Left colon (tissue), 2 donors: ENCODE data around the gene PDLIM7. TPM values are rescaled to one million over a fixed set of nuclear protein-coding genes. Genes with fewer than 3 reads are reported as not detected.
A peak's percentile ranks its signal among the peaks of the same experiment; 100 is the strongest.

Experiments used
- ATAC-seq: fragments of 200-7000 bp; cut with Tn5 transposase; one replicate; pipeline ENCODE4 v1.9.1; 2020; ENCODE audit warnings: mild to moderate bottlenecking, moderate library complexity
- DNase-seq, 2 donors: peaks; one replicate each; pipeline ENCODE4 v3.0.0-alpha.2; 2020
- intact Hi-C, 2 donors: fragments of 100-400 bp; cut with DNase I in 1 of 2; cut with micrococcal nuclease in 1 of 2; formaldehyde crosslinking; loops; one replicate each; pipeline versions ENCODE4 v1.11.2 to v1.14.0; 2022; cut with DNase I, micrococcal nuclease
- total RNA-seq, 2 donors: library from RNA; stranded (reverse); fragmentation: NEBNext Ultra II Directional; extraction: Animal tissue kit (Norgen Biotek cat#: 25700); gene quantifications; one replicate each; pipeline ENCODE4 v1.2.1, GENCODE V29; 2021
- donor health status: DM: no; HTN: no; CAD: no.
- donor health status: DM: yes; HTN: yes; CAD: no.

The PDLIM7 gene
- total RNA-seq, 2 donors from 2014 or later = 12.1 to 56.5 TPM

GRCh38 chr5:177453852-177454396, 43.5 kb downstream of the PDLIM7 start:
- DNase-seq = peak in 1 of 2 donors; percentile 59
- no peak for ATAC-seq
- intact Hi-C loops = loop anchor here (5.0 kb wide), 3 partner anchors 52 to 137 kb away; partner anchors contain the start of gene PFN3 (in 1 of the 2)

GRCh38 chr5:177452688-177453638, 44.4 kb downstream of the PDLIM7 start:
- intact Hi-C loops = loop anchor here (5.0 kb wide), 3 partner anchors 51 to 136 kb away; partner anchors contain the start of gene PFN3 (in 1 of the 2)

GRCh38 chr5:177450667-177451424, 46.6 kb downstream of the PDLIM7 start:
- intact Hi-C loops = loop anchor here (5.0 kb wide), 3 partner anchors 49 to 134 kb away; partner anchors contain the start of gene PFN3 (in 1 of the 2)

More at GRCh38 chr5:177452688-177453638, 44.4 kb downstream of the PDLIM7 start:
- ATAC-seq = no peak
- no peak for DNase-seq

GRCh38 chr5:177449140-177450061, 48.0 kb downstream of the PDLIM7 start:
- DNase-seq (no peak), ATAC-seq (no peak)
- intact Hi-C loops = loop anchor here (5.0 kb wide), 3 partner anchors 47 to 132 kb away; partner anchors contain the start of gene PFN3 (in 1 of the 2)

More at GRCh38 chr5:177450667-177451424, 46.6 kb downstream of the PDLIM7 start:
- ATAC-seq (no peak), DNase-seq (no peak)

- intact Hi-C loops = no loop called here
- no peak for ATAC-seq
- DNase-seq = no peak
These were observed 49.0 kb downstream of the PDLIM7 start for GRCh38 chr5:177448244-177448950.

- DNase-seq (peak; percentile 46 to 48), ATAC-seq (peak; percentile 20)
- intact Hi-C loops = no loop called here
These were observed 49.7 kb downstream of the PDLIM7 start for GRCh38 chr5:177447611-177448243.

GRCh38 chr5:177447066-177447610, 50.3 kb downstream of the PDLIM7 start:
- intact Hi-C loops = no loop called here

GRCh38 chr5:177446200-177447065, 51.0 kb downstream of the PDLIM7 start, which contains the start of gene PRR7:
TSS of gene PRR7 (plus strand) at chr5:177446814. CDS start at chr5:177455068, 8,254 bp downstream.
- ATAC-seq (peak; percentile 69), DNase-seq (peak; percentile 49 to 74)
- intact Hi-C loops = no loop called here

More at GRCh38 chr5:177447066-177447610, 50.3 kb downstream of the PDLIM7 start:
- DNase-seq = peak; percentile 67 to 73
- ATAC-seq = peak; percentile 21

GRCh38 chr5:177445917-177446199, 51.5 kb downstream of the PDLIM7 start:
- no peak for ATAC-seq
- intact Hi-C loops = no loop called here
- DNase-seq = no peak

- ATAC-seq (no peak), DNase-seq (no peak)
- intact Hi-C loops = no loop called here
These were observed 52.1 kb downstream of the PDLIM7 start for GRCh38 chr5:177445052-177445916.

GRCh38 chr5:177444106-177445051, 53.0 kb downstream of the PDLIM7 start:
- no peak for DNase-seq
- ATAC-seq = no peak
- intact Hi-C loops = no loop called here

GRCh38 chr5:177443144-177443983, 54.0 kb downstream of the PDLIM7 start:
- DNase-seq (peak in 1 of 2 donors; percentile 7), ATAC-seq (no peak)
- intact Hi-C loops = no loop called here
